Suprapubic skin (tissue), 4 donors: Measurements from ENCODE around the gene SLC6A6.

ENCODE experiments used
- EP300 ChIP-seq: sonication (generic); formaldehyde crosslinking; IDR thresholded peaks from one replicate; pipeline ENCODE4 v1.6.1; 2017; ENCODE audit warnings: antibody characterized with exemption
- POLR2A ChIP-seq, 2 donors: fragments of 450-650 bp; IDR thresholded peaks; one replicate each; pipeline ENCODE4 v1.6.1; 2017; ENCODE audit warnings: antibody characterized with exemption in 2 of 2, mild to moderate bottlenecking in 2 of 2, moderate library complexity in 2 of 2
- POLR2AphosphoS5 ChIP-seq, 3 donors: sonication (generic); formaldehyde crosslinking; IDR thresholded peaks; one replicate each; pipeline ENCODE4 v1.6.1; 2017; ENCODE audit warnings: antibody characterized with exemption in 3 of 3
- TF ChIP-seq, protein P1 (sequence below), 2 donors: fragments of 200-600 bp in 1 of 2; fragments of 450-650 bp in 1 of 2; sonication (generic) in 1 of 2; IDR thresholded peaks; one replicate each; pipeline ENCODE4 v1.5.1; 2016 to 2019; ENCODE audit warnings: antibody characterized with exemption in 2 of 2, mild to moderate bottlenecking in 1 of 2, moderate library complexity in 1 of 2

DNA sequence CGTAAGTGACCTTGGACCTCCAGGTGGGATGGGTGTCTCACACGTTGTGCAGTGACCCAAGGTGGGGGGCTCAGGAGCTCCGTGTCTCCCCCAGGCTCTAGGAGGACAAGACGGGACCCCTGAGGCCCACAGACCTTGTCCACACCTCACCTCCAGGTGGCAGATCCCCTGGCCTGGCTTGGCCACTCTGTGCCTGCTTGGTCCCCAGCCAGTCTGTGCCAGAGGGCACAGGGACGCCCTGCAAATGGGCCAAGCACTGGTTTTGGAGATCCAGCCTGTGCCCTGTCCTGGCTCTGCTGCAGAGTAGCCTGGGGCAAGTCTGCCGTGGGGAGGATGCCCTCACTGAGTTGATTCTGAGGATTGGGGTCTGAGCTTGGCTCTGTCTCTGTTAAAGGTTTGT, 14.0 kb downstream of the SLC6A6 start:
- TF ChIP-seq, protein P1, sequence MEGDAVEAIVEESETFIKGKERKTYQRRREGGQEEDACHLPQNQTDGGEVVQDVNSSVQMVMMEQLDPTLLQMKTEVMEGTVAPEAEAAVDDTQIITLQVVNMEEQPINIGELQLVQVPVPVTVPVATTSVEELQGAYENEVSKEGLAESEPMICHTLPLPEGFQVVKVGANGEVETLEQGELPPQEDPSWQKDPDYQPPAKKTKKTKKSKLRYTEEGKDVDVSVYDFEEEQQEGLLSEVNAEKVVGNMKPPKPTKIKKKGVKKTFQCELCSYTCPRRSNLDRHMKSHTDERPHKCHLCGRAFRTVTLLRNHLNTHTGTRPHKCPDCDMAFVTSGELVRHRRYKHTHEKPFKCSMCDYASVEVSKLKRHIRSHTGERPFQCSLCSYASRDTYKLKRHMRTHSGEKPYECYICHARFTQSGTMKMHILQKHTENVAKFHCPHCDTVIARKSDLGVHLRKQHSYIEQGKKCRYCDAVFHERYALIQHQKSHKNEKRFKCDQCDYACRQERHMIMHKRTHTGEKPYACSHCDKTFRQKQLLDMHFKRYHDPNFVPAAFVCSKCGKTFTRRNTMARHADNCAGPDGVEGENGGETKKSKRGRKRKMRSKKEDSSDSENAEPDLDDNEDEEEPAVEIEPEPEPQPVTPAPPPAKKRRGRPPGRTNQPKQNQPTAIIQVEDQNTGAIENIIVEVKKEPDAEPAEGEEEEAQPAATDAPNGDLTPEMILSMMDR (IDR thresholded peaks at IDR 0.05) = no peak
- TF ChIP-seq EP300 (no peak), POLR2A (IDR thresholded peaks at IDR 0.05) (no peak), POLR2AphosphoS5 (IDR thresholded peaks at IDR 0.05) (no peak)
